Neuronal stem cell (in vitro differentiated cells): ENCODE measurements around the gene STPG3.

Experiments used
- DNase-seq: peaks from one replicate; pipeline ENCODE4 v3.0.0-alpha.2; 2013; ENCODE audit warnings: low spot score
- H2AFZ ChIP-seq: one replicate; pipeline ENCODE4 v1.6.1; 2013; ENCODE audit warnings: mild to moderate bottlenecking, low read length, inconsistent platforms
- H2AK5ac ChIP-seq: 2 replicates; pipeline ENCODE4 v1.6.1; 2013; ENCODE audit warnings: low read depth, mild to moderate bottlenecking, inconsistent platforms, low read length, moderate library complexity, mixed read lengths
- H2BK120ac ChIP-seq: 2 replicates; pipeline ENCODE4 v1.6.1; 2013; ENCODE audit warnings: low read depth, mild to moderate bottlenecking, inconsistent platforms, low read length, moderate library complexity, mixed read lengths
- H2BK12ac ChIP-seq: one replicate; pipeline ENCODE4 v1.6.1; 2013; ENCODE audit warnings: low read length, inconsistent platforms
- H2BK15ac ChIP-seq: 2 replicates; pipeline ENCODE4 v1.6.1; 2013; ENCODE audit warnings: mild to moderate bottlenecking, low read length, inconsistent platforms, mixed read lengths
- H2BK5ac ChIP-seq: one replicate; pipeline ENCODE4 v1.6.1; 2013; ENCODE audit warnings: inconsistent platforms, mild to moderate bottlenecking, low read length, moderate library complexity
- H3K14ac ChIP-seq: one replicate; pipeline ENCODE4 v1.6.1; 2013; ENCODE audit warnings: low read length, inconsistent platforms
- H3K18ac ChIP-seq: 2 replicates; pipeline ENCODE4 v1.6.1; 2013; ENCODE audit warnings: low read length, inconsistent platforms
- H3K23ac ChIP-seq: 2 replicates; pipeline ENCODE4 v1.6.1; 2013; ENCODE audit warnings: low read depth, mild to moderate bottlenecking, mixed read lengths, low read length, inconsistent platforms; ENCODE audit not compliant: poor library complexity
- H3K27ac ChIP-seq: replicated peaks from 3 replicates; pipeline ENCODE4 v1.5.1; 2013; ENCODE audit warnings: low read length, inconsistent platforms
- H3K27me3 ChIP-seq, 3 experiments: 2 replicates each; pipeline ENCODE4 v1.6.1; 2013; ENCODE audit warnings: low read length in 3 of 3, mild to moderate bottlenecking in 2 of 3, inconsistent platforms in 1 of 3, low read depth in 1 of 3, mixed read lengths in 1 of 3, moderate library complexity in 1 of 3; ENCODE audit not compliant: control insufficient read depth in 3 of 3, insufficient read depth in 3 of 3
- H3K36me3 ChIP-seq, 2 donors: replicated peaks in 1 of 2; 2 replicates each; pipeline ENCODE4 v1.6.1; 2013; ENCODE audit warnings: low read length in 2 of 2; ENCODE audit not compliant: control insufficient read depth in 2 of 2, insufficient read depth in 2 of 2
- H3K4ac ChIP-seq: 2 replicates; pipeline ENCODE4 v1.6.1; 2013; ENCODE audit warnings: inconsistent platforms, mild to moderate bottlenecking, low read length, moderate library complexity
- H3K4me1 ChIP-seq, 2 donors: 1 replicate in 1 of 2; 2 replicates in 1 of 2; pipeline ENCODE4 v1.6.1; 2013; ENCODE audit warnings: low read length in 2 of 2, low read depth in 1 of 2; ENCODE audit not compliant: control insufficient read depth in 2 of 2, insufficient read depth in 1 of 2
- H3K4me2 ChIP-seq: one replicate; pipeline ENCODE4 v1.6.1; 2013; ENCODE audit warnings: mild to moderate bottlenecking, low read length, inconsistent platforms; ENCODE audit not compliant: insufficient read depth, poor library complexity, severe bottlenecking
- H3K4me3 ChIP-seq, 2 donors: 2 replicates each; pipeline ENCODE4 v1.5.1; 2013; ENCODE audit warnings: low read length in 2 of 2, mild to moderate bottlenecking in 2 of 2, inconsistent platforms in 1 of 2, moderate library complexity in 1 of 2
- H3K79me1 ChIP-seq: one replicate; pipeline ENCODE4 v1.6.1; 2013; ENCODE audit warnings: low read depth, mild to moderate bottlenecking, inconsistent platforms, low read length, moderate library complexity
- H3K9ac ChIP-seq: one replicate; pipeline ENCODE4 v1.6.1; 2013; ENCODE audit warnings: mild to moderate bottlenecking, low read depth, low read length, inconsistent platforms; ENCODE audit not compliant: poor library complexity
- H3K9me3 ChIP-seq, 2 donors: replicated peaks in 1 of 2; 2 replicates each; pipeline versions ENCODE3 to v1.6.1; 2013; ENCODE audit warnings: low read length in 2 of 2, mild to moderate bottlenecking in 2 of 2, inconsistent platforms in 1 of 2, low read depth in 1 of 2, mixed read lengths in 1 of 2, moderate library complexity in 1 of 2; ENCODE audit not compliant: control insufficient read depth in 2 of 2, insufficient read depth in 1 of 2
- H4K8ac ChIP-seq: one replicate; pipeline ENCODE4 v1.6.1; 2013; ENCODE audit warnings: low read depth, mild to moderate bottlenecking, inconsistent platforms, low read length, moderate library complexity
- H4K91ac ChIP-seq: one replicate; pipeline ENCODE4 v1.6.1; 2013; ENCODE audit warnings: low read length, low read depth, mild to moderate bottlenecking, inconsistent platforms; ENCODE audit not compliant: poor library complexity
- WGBS, 2 donors: extraction: QIAGEN DNeasy Blood & Tissue Kit; methylation state at CpG; one replicate each; pipeline ENCODE4 v1.1.7; 2013; ENCODE audit warnings: missing lambda C conversion rate in 2 of 2, mixed read lengths in 1 of 2; ENCODE audit not compliant: insufficient read length in 2 of 2, insufficient replicate concordance in 1 of 2; ENCODE audit errors: extremely low coverage in 2 of 2; 5-methylcytosine and 5-hydroxymethylcytosine counted together

Gene STPG3

GRCh38 chr9:137301081-137301947 is 50.2 kb downstream of the STPG3 start:
- Histone ChIP-seq H3K14ac (peak overlapping the region; percentile 85), H2AK5ac (peak overlapping the region; percentile 100), H3K4me1 (peaks cover 57 to 59% of the 10 kb centered on the region in 2 donors), H3K18ac (peak overlapping the region; percentile 98), H3K9ac (peak overlapping the region; percentile 98), H3K27ac (peak overlapping the region; percentile 91), H2AFZ (peak overlapping the region; percentile 65), H2BK15ac (peak overlapping the region; percentile 21), H3K4ac (peak overlapping the region; percentile 38), H3K9me3 (no peaks in the 10 kb centered on the region), H2BK120ac (peak overlapping the region; percentile 9), H2BK5ac (peak overlapping the region; percentile 54), H3K4me2 (peak overlapping the region; percentile 95), H3K4me3 (peak overlapping the region; percentile 93 to 95), H4K8ac (no peak overlapping the region), H3K27me3 (peaks cover 0 to 10% (median 3%) of the 10 kb centered on the region in 3 experiments), H4K91ac (peak overlapping the region; percentile 56), H2BK12ac (no peak overlapping the region), H3K79me1 (peaks cover 6% of the 10 kb centered on the region), H3K23ac (peak overlapping the region; percentile 98), H3K36me3 (peaks cover 5 to 14% of the 10 kb centered on the region in 2 donors)
- peak; percentile 75 for DNase-seq
- no CpG with 5 or more reads among the region's 115 CpGs for WGBS, 2 donors

- no CpG with 5 or more reads among the region's 60 CpGs for WGBS, 2 donors
- peak within 1 kb of the TSS; percentile 98 for H3K23ac ChIP-seq
- no peaks in the 10 kb centered on the region for H3K9me3 ChIP-seq
- H3K79me1 ChIP-seq: peaks cover 6% of the 10 kb centered on the region
- H2BK15ac ChIP-seq: peak within 1 kb of the TSS; percentile 100
- H3K14ac ChIP-seq: peak within 1 kb of the TSS; percentile 85
- H2AK5ac ChIP-seq: peak within 1 kb of the TSS; percentile 100
- peak within 1 kb of the TSS; percentile 98 for H3K9ac ChIP-seq
- peak; percentile 86 for DNase-seq
- H3K4ac ChIP-seq: peak within 1 kb of the TSS; percentile 76
- peak within 1 kb of the TSS; percentile 99 for H2BK120ac ChIP-seq
- H4K8ac ChIP-seq: peak within 1 kb of the TSS; percentile 92
- H3K18ac ChIP-seq: peak within 1 kb of the TSS; percentile 99
- peak within 1 kb of the TSS; percentile 91 for H3K27ac ChIP-seq
- H2AFZ ChIP-seq: peak within 1 kb of the TSS; percentile 86
- peak within 1 kb of the TSS; percentile 95 for H4K91ac ChIP-seq
- peak within 1 kb of the TSS; percentile 94 for H2BK12ac ChIP-seq
- H3K4me1 ChIP-seq: peaks cover 54 to 59% of the 10 kb centered on the region in 2 donors
- peaks cover 5 to 14% of the 10 kb centered on the region in 2 donors for H3K36me3 ChIP-seq
- H3K4me3 ChIP-seq: peak within 1 kb of the TSS; percentile 93 to 95
- H3K4me2 ChIP-seq: peak within 1 kb of the TSS; percentile 95
- peaks cover 0 to 7% (median 3%) of the 10 kb centered on the region in 3 experiments for H3K27me3 ChIP-seq
- peak within 1 kb of the TSS; percentile 98 for H2BK5ac ChIP-seq
Observed at GRCh38 chr9:137302118-137302448, 51.0 kb downstream of the STPG3 start, which contains the start of gene NRARP. NRARP (minus strand) TSS chr9:137302271; CDS start chr9:137301928, 343 bp downstream.

GRCh38 chr9:137302449-137303150 is 51.5 kb downstream of the STPG3 start:
- no peaks in the 10 kb centered on the region for H3K9me3 ChIP-seq
- peak overlapping the region; percentile 94 for H2BK12ac ChIP-seq
- H4K91ac ChIP-seq: peak overlapping the region; percentile 95
- H2BK15ac ChIP-seq: peak overlapping the region; percentile 100
- H3K79me1 ChIP-seq: peaks cover 6% of the 10 kb centered on the region
- peak overlapping the region; percentile 84 for H3K9ac ChIP-seq
- WGBS, 2 donors: no CpG with 5 or more reads among the region's 78 CpGs
- H2AK5ac ChIP-seq: peak overlapping the region; percentile 100
- peak overlapping the region; percentile 98 for H2BK5ac ChIP-seq
- H3K4me2 ChIP-seq: peak overlapping the region; percentile 91
- H3K18ac ChIP-seq: peak overlapping the region; percentile 99
- peaks cover 5 to 14% of the 10 kb centered on the region in 2 donors for H3K36me3 ChIP-seq
- H3K27ac ChIP-seq: no peak overlapping the region
- peaks cover 0 to 7% (median 3%) of the 10 kb centered on the region in 3 experiments for H3K27me3 ChIP-seq
- H2AFZ ChIP-seq: peak overlapping the region; percentile 86
- H4K8ac ChIP-seq: peak overlapping the region; percentile 92
- H2BK120ac ChIP-seq: peak overlapping the region; percentile 99
- H3K4me1 ChIP-seq: peaks cover 56 to 60% of the 10 kb centered on the region in 2 donors
- H3K4ac ChIP-seq: peak overlapping the region; percentile 76
- peak overlapping the region; percentile 85 for H3K23ac ChIP-seq
- peak overlapping the region; percentile 38 to 75 for H3K4me3 ChIP-seq
- DNase-seq: peak; percentile 82
- peak overlapping the region; percentile 56 for H3K14ac ChIP-seq
